ENCODE results near the gene CCDC91.

The CCDC91 gene

DNA sequence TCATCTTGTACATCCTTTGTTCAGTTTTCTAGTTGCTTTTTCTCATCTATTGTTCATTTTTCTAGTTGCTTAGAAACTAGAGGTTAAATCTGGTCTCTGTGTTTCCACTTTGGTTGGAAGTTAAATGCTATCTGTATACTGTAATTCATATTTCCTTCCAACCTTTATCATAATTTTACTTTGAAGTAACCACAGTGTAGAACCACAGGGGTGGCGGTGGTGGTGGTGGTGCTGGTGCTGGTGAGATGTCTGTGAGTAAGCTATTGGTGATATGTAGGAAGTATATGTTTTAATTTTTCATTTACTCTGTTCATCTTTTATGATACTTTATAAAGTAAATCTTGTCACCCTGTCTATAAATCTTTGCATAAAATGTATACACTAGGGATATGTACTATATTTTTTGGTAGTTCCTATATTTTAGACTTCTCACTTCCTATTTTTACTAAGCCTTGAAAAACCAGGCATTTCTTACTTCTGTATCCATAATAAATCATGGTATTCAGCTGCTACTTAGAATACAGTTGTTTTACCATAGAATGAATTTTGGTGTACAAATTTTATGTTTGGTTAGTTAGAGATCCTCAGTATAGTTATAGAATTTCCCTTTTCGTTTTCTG is 31.9 kb downstream of the CCDC91 start:
- no peak for TF ChIP-seq POLR2AphosphoS5 (IDR thresholded peaks at IDR 0.05; ENCODE audit: low read depth, low read length)
- TF ChIP-seq TAF1 (IDR thresholded peaks at IDR 0.05; ENCODE audit: borderline replicate concordance, insufficient read depth, low read length), result no peak
- no peak for TF ChIP-seq FOXP2 (optimal IDR thresholded peaks at IDR 0.05; ENCODE audit: borderline replicate concordance, extremely low read depth, extremely low read length, insufficient read depth)
- TF ChIP-seq SIN3A (IDR thresholded peaks at IDR 0.05; ENCODE audit: borderline replicate concordance, insufficient read depth, low read length), result no peak
- TF ChIP-seq, protein P1, sequence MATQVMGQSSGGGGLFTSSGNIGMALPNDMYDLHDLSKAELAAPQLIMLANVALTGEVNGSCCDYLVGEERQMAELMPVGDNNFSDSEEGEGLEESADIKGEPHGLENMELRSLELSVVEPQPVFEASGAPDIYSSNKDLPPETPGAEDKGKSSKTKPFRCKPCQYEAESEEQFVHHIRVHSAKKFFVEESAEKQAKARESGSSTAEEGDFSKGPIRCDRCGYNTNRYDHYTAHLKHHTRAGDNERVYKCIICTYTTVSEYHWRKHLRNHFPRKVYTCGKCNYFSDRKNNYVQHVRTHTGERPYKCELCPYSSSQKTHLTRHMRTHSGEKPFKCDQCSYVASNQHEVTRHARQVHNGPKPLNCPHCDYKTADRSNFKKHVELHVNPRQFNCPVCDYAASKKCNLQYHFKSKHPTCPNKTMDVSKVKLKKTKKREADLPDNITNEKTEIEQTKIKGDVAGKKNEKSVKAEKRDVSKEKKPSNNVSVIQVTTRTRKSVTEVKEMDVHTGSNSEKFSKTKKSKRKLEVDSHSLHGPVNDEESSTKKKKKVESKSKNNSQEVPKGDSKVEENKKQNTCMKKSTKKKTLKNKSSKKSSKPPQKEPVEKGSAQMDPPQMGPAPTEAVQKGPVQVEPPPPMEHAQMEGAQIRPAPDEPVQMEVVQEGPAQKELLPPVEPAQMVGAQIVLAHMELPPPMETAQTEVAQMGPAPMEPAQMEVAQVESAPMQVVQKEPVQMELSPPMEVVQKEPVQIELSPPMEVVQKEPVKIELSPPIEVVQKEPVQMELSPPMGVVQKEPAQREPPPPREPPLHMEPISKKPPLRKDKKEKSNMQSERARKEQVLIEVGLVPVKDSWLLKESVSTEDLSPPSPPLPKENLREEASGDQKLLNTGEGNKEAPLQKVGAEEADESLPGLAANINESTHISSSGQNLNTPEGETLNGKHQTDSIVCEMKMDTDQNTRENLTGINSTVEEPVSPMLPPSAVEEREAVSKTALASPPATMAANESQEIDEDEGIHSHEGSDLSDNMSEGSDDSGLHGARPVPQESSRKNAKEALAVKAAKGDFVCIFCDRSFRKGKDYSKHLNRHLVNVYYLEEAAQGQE (IDR thresholded peaks at IDR 0.05; ENCODE audit: insufficient read depth in 1 of 2, low read depth in 2 of 2, low read length in 2 of 2), result no peak

DNA sequence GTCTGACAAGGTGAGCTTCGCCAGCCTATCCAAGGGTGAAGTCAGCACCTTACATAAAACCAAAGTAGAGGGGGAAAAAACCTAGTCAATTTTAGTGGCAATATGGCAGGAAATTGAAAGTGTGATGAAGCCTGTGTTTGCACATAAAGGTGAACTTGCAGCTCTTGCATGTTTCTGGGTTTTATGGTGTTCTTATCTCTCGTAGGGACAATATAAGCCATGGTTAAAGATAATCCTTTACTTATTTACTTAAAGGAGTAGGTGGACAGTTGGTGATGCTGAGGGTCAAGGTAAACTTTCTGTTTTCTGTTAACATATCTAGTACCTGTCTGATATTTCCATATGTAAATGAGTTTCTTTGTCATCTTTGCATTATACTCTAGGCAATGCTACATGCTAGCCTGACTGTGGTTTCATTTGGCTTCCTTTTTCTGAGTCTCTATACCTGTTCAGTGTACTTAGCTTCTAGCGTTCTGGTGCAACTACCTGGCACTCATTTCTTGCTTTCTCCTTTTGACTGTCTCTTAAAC is 32.8 kb downstream of the CCDC91 start:
- no peak for TF ChIP-seq POLR2AphosphoS5 (IDR thresholded peaks at IDR 0.05; ENCODE audit: low read depth, low read length)
- no peak for TF ChIP-seq SIN3A (IDR thresholded peaks at IDR 0.05; ENCODE audit: borderline replicate concordance, insufficient read depth, low read length)

DNA sequence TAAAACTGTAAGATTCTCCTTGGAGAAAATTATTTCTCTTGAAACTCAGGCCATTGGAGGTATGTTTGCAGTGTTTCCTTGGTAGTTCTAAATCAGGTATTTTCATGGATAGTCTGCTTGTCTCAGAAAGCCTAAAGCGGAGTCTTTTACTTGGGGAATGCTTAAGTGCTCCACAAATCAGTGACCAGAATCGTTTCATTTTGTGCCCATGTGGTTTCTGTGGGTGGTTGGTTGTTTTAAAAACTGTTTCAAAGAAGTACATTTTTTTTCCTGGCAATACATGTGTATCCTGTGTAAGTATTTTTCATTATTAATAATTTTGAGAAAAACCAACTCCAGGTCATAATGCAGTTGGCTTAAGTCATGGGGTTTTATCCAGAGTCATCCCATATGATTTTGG is 33.6 kb downstream of the CCDC91 start:
- TF ChIP-seq TAF1 (IDR thresholded peaks at IDR 0.05; ENCODE audit: borderline replicate concordance, insufficient read depth, low read length) (no peak), FOXP2 (optimal IDR thresholded peaks at IDR 0.05; ENCODE audit: borderline replicate concordance, extremely low read depth, extremely low read length, insufficient read depth) (no peak), POLR2AphosphoS5 (IDR thresholded peaks at IDR 0.05; ENCODE audit: low read depth, low read length) (no peak), SIN3A (IDR thresholded peaks at IDR 0.05; ENCODE audit: borderline replicate concordance, insufficient read depth, low read length) (no peak)
- TF ChIP-seq, protein P1 (IDR thresholded peaks at IDR 0.05; ENCODE audit: insufficient read depth in 1 of 2, low read depth in 2 of 2, low read length in 2 of 2), result no peak

DNA sequence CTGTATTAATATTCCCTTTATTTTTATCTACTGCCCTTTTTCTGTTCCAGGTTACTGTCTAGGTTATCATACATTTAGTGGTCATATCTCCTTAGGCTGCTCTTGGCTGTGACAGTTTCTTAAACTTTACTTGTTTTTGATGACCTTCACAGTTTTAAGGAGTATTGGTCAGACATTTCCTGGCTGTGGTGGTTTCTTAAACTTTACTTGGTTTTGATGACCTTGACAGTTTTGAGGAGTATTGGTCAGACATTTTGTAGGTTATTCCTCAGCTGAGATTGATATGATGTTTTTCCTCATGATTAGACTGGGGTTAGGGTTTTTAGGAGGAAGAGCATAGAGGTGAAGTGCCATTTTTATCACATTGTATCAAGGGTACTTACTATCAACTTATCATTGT is 36.4 kb downstream of the CCDC91 start:
- TF ChIP-seq SIN3A (IDR thresholded peaks at IDR 0.05; ENCODE audit: borderline replicate concordance, insufficient read depth, low read length) (no peak), POLR2AphosphoS5 (IDR thresholded peaks at IDR 0.05; ENCODE audit: low read depth, low read length) (no peak), TAF1 (IDR thresholded peaks at IDR 0.05; ENCODE audit: borderline replicate concordance, insufficient read depth, low read length) (no peak), FOXP2 (optimal IDR thresholded peaks at IDR 0.05; ENCODE audit: borderline replicate concordance, extremely low read depth, extremely low read length, insufficient read depth) (no peak)
- TF ChIP-seq, protein P1 (IDR thresholded peaks at IDR 0.05; ENCODE audit: insufficient read depth in 1 of 2, low read depth in 2 of 2, low read length in 2 of 2), result no peak

DNA sequence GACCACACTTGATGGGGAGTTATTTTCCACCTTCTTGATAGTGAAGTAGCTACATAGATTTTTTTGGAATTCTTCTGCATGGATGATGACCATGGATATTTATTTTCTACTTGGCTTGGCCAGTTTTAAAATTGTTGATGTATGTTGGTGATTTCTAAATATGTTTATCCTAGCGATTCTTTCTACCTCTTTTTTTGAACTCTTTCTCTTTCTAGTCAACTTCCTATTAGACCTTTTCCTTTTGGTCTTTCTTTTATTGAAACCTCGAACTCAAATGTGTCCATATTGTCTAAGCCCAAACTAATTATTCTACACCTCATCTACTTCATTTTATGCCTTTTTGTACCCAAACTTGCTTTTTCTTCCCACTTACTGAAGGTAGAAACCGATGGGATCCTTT is 37.0 kb downstream of the CCDC91 start:
- TF ChIP-seq, protein P1 (IDR thresholded peaks at IDR 0.05; ENCODE audit: insufficient read depth in 1 of 2, low read depth in 2 of 2, low read length in 2 of 2), result no peak
- no peak for TF ChIP-seq SIN3A (IDR thresholded peaks at IDR 0.05; ENCODE audit: borderline replicate concordance, insufficient read depth, low read length)

All from PFSK-1 (cell line).